Epithelial cell of esophagus (primary cell): ENCODE data around the gene NOTCH1.

Source experiments
- DNase-seq: peaks from one replicate; pipeline ENCODE4 v3.0.0; 2010; ENCODE audit warnings: low read depth
- H3K4me3 ChIP-seq: 2 replicates; pipeline ENCODE4 v1.5.1; 2011; ENCODE audit warnings: mild to moderate bottlenecking, low read length, control low read depth
- CTCF ChIP-seq: IDR thresholded peaks from 2 replicates; pipeline ENCODE4 v1.5.1; 2011; ENCODE audit warnings: low read depth, mild to moderate bottlenecking, low read length, control low read depth, inconsistent platforms; ENCODE audit not compliant: insufficient read depth; ENCODE audit errors: missing control alignments

NOTCH1 gene

GRCh38 chr9:136537411-136537810 is 8.4 kb downstream of the NOTCH1 start:
- no peak overlapping the region for H3K4me3 ChIP-seq
- DNase-seq: no peak
- no peak for TF ChIP-seq CTCF

GRCh38 chr9:136536721-136537241 is 9.1 kb downstream of the NOTCH1 start:
- no peak overlapping the region for H3K4me3 ChIP-seq
- TF ChIP-seq CTCF: no peak
- DNase-seq: no peak

GRCh38 chr9:136536051-136536720 is 9.7 kb downstream of the NOTCH1 start:
- TF ChIP-seq CTCF: no peak
- no peak for DNase-seq
- peak overlapping the region; percentile 8 for H3K4me3 ChIP-seq

- DNase-seq: no peak
- TF ChIP-seq CTCF: no peak
- H3K4me3 ChIP-seq: no peak overlapping the region
Measured at GRCh38 chr9:136535070-136535469, 10.8 kb downstream of the NOTCH1 start.

- DNase-seq: no peak
- no peak overlapping the region for H3K4me3 ChIP-seq
- TF ChIP-seq CTCF: no peak
Measured at GRCh38 chr9:136534366-136534765, 11.5 kb downstream of the NOTCH1 start.

- H3K4me3 ChIP-seq: peak overlapping the region; percentile 15
- no peak for TF ChIP-seq CTCF
- peak; percentile 82 for DNase-seq
Measured at GRCh38 chr9:136533775-136534157, 12.1 kb downstream of the NOTCH1 start.
